Prostate gland (tissue), 2 donors: ENCODE measurements around the gene TMEM100.

Experiments used
- POLR2A ChIP-seq: fragments of 450-650 bp; IDR thresholded peaks from one replicate; pipeline ENCODE4 v1.6.1; 2016; ENCODE audit warnings: antibody characterized with exemption, mild to moderate bottlenecking
- POLR2AphosphoS5 ChIP-seq: sonication (generic); formaldehyde crosslinking; IDR thresholded peaks from one replicate; pipeline ENCODE4 v1.6.1; 2017; ENCODE audit warnings: antibody characterized with exemption
- TF ChIP-seq, protein P1 (sequence below), 4 experiments: fragments of 200-600 bp in 2 of 4; fragments of 450-650 bp in 2 of 4; sonication (generic) in 2 of 4; IDR thresholded peaks; 1 replicate in 3 of 4; 2 replicates in 1 of 4; pipeline ENCODE4 v1.5.1; 2016 to 2019; ENCODE audit warnings: antibody characterized with exemption in 4 of 4, mild to moderate bottlenecking in 2 of 4, moderate library complexity in 2 of 4

DNA sequence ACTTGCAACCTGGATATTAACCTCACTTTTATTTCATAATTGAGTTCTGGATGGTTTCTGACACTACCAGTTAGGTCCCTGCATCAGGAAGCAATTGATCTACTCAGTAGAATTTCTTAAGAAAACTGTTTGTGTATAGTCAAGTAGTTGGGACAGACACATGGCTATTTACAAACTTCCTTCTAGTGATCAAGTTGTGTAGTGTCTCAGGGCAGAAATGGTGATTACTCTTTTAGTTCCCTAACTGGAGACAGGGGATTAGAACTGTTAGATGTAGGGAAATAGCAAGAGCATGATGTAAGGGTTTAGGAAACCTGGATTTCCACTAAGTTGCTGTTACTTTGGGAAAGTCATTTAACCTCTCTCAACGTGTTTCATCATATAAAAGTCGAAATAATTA lies 30.4 kb downstream of the TMEM100 start:
- TF ChIP-seq, protein P1, sequence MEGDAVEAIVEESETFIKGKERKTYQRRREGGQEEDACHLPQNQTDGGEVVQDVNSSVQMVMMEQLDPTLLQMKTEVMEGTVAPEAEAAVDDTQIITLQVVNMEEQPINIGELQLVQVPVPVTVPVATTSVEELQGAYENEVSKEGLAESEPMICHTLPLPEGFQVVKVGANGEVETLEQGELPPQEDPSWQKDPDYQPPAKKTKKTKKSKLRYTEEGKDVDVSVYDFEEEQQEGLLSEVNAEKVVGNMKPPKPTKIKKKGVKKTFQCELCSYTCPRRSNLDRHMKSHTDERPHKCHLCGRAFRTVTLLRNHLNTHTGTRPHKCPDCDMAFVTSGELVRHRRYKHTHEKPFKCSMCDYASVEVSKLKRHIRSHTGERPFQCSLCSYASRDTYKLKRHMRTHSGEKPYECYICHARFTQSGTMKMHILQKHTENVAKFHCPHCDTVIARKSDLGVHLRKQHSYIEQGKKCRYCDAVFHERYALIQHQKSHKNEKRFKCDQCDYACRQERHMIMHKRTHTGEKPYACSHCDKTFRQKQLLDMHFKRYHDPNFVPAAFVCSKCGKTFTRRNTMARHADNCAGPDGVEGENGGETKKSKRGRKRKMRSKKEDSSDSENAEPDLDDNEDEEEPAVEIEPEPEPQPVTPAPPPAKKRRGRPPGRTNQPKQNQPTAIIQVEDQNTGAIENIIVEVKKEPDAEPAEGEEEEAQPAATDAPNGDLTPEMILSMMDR (IDR thresholded peaks at IDR 0.05): no peak
- TF ChIP-seq POLR2AphosphoS5 (no peak), POLR2A (no peak)
